Peyer's patch (tissue), 4 donors: ENCODE data around the gene AMMECR1L.

ENCODE experiments used
- CTCF ChIP-seq, 6 experiments: fragments of 450-650 bp in 4 of 6; fragments of 200-600 bp in 2 of 6; sonication (generic) in 1 of 6; IDR thresholded peaks; one replicate each; pipeline ENCODE4 v1.5.1; 2017 to 2019; ENCODE audit warnings: antibody characterized with exemption in 6 of 6, mild to moderate bottlenecking in 3 of 6, moderate library complexity in 1 of 6
- POLR2A ChIP-seq, 2 donors: fragments of 450-650 bp; IDR thresholded peaks; one replicate each; pipeline ENCODE4 v1.5.1; 2017; ENCODE audit warnings: antibody characterized with exemption in 2 of 2, mild to moderate bottlenecking in 2 of 2, moderate library complexity in 2 of 2

GRCh38 chr2:127893033-127893432 is 7.3 kb upstream of the AMMECR1L start:
- TF ChIP-seq CTCF (IDR thresholded peaks at IDR 0.05) (no peak), POLR2A (IDR thresholded peaks at IDR 0.05) (no peak)
